ENCODE measurements around the gene CLDN5.

CLDN5 gene

GRCh38 chr22:19503869-19504268 is 20.3 kb downstream of the CLDN5 start:
- DNase-seq (ENCODE audit: low spot score): no peak

GRCh38 chr22:19503367-19503766 is 20.8 kb downstream of the CLDN5 start:
- DNase-seq (ENCODE audit: low spot score): no peak

DNA sequence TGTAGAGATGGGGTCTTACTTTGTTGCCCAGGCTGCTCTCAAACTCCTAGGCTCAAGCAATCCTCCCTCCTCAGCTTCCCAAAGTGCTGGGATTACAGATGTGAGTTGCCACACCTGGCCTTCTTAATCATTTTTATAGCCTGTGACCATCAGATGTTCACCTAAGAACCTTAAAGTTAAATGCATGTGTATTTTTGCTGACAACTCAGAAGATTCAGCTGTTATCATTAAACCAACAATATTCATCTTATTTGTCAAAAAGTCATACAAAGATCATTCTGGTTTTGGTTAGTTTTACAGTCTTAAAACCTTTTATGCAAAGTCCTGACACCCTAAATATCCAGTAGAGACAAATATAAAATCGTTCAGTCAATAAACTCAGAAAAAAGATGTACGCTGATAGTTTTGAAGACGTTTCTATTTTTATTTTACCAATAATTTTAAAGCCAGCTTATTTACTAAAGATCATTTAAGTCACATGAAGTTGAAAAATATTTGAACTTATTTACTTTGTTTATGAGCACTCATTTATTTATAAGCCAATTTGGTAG is 22.2 kb downstream of the CLDN5 start:
- no peak for DNase-seq (ENCODE audit: low spot score)

DNA sequence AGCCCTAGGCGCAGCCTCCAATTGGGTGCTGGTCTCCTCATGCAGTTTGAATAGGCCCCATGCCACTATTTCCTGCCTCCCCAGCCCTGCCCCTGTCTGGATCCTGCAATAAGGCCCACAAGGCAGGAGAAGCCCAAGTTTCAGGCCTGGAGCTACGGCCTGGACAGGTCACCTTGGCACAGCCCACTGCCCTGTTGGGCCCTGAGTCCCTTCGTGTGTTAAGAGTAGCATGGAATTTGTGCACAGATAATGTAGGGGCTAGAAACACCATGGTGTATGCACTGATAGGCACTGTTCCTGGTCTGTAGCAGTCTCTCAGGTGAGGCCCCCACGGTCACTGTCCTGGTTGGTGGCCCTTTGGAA is 24.3 kb downstream of the CLDN5 start:
- no peak for DNase-seq (ENCODE audit: low spot score)

DNA sequence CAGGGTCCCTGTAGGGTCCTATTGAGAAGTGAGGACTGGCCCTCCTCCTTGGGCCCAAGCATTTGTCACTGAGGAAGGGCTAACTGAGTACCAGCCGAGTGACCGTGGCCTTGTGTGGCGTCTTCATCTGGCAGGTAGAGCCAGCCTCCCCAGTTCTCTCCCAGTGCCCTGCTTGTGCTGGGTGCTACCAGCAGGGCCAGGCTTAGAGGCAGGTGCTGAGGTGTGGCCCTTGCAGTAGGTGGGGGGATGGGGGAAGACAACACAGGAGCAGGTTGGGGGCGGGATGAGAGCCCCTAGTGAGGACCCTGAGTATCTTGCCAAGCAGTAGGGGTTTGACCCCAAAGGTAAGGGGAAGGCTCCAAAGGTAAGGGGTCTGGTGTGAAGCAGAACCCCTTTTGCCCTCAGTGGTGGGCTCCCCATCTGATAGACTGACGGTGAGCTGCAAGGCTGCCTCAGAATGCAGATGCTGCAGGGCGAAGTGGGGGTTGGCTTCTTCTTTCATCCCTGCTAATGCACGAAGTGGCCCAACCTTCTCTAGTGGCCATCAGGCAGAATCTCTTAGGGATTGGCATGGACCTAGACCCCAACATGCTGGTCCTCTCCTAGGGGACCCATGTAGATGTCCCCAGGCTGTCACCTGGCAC is 24.9 kb downstream of the CLDN5 start:
- DNase-seq (ENCODE audit: low spot score): no peak

DNA sequence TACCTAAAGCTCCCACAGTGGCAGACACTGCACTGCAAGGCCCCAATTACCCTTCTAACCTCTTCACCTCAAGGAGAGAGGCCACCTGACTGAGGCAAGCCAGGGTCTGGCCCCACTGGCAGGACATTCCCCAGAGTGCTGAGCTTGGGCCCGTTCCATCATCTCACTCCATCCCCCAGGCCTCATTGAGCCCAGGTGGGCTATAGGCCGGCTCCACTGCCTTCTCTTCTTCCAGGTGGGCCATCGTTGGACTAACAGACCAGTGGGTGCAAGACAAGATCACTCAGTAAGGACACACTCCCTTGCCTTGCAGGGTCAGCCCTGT is 25.4 kb downstream of the CLDN5 start:
- no peak for DNase-seq (ENCODE audit: low spot score)

- no peak for DNase-seq (ENCODE audit: low spot score)
These were observed 25.9 kb downstream of the CLDN5 start for GRCh38 chr22:19498154-19498865.

DNA sequence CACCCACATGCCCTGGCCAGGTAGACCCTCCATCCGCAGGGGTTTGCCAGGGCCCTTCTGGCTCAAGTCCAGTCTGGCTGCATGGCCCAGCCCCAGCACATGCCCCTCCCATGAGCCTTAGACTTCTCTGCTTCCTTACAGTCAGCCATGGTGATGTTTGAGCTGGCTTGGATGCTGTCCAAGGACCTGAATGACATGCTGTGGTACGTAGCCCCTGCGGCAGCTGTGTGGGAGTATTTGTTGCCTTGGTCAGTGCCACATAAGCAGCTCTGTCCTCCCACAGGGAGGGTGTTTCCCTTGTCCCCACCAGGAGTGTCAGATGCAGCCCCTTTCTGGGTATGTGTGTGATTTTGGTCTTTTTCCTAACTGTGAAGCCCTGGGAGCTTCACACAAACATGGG is 27.0 kb downstream of the CLDN5 start:
- DNase-seq (ENCODE audit: low spot score): no peak

DNA sequence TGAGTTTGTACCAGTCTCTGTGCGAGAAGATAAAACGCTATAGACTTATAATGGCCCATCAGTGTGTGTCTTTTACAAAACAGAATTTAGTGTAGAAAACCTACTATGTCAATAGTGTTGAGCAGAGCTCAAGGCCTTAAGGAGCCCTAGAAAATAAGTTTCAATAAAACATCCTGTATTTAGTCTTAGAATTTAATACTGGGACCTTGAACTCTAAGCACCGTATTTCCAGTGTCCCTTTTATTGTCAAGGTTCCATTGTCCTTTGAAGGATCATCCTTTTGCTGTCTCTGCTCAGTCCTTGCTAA is 27.9 kb downstream of the CLDN5 start:
- no peak for DNase-seq (ENCODE audit: low spot score)

GRCh38 chr22:19495562-19496323 is 28.5 kb downstream of the CLDN5 start:
- no peak for DNase-seq (ENCODE audit: low spot score)

DNA sequence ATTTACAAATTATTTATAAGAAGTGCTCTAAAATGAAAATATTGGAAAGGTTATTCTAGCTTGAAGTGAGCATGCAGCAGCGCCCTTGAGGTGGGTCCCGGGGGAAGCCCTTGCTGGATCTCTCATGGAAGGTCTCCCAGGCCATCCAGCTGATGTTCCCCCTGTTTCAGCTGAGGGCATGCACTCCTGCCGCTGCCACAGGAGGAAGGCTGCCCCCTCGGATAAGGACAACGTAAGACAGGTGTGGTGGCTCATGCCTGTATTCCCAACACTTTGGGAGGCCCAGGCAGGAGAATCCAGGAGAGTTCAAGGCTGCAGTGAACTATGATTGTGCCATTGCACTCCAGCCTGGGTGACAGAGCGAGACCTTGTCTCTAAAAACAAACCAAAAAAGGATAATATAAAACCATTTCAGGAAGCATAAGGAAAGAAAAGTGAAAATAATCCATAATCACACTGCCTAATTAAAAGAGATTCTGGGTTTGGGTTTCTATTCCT is 29.5 kb downstream of the CLDN5 start:
- DNase-seq (ENCODE audit: low spot score): no peak

DNA sequence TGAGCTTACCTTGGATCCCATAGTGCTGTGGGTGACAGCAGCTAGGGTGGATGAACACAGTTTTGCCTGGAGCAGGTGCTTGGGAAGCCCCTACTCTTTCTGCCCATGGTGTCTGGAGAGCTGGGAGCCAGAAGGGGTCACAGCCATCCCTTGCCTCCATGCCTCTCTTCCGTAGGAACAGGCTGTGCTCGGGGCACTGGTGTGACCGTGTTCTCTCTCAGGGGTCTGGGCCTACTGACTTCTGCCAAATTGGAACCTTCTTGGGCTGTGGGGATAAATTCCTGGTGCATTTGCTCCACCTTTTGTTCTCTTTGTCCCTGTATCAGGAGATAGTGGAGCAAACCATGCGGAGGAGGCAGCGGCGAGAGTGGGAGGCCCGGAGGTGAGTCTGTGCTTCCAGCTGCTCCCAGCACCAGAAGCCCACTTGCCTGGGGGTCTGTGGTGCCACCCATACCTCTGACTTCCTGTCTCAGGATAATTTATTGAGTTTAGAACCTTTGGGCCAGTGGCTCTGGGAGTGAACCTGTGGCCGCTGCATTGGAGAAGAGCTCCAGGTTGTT is 30.1 kb downstream of the CLDN5 start:
- DNase-seq (ENCODE audit: low spot score): no peak

DNA sequence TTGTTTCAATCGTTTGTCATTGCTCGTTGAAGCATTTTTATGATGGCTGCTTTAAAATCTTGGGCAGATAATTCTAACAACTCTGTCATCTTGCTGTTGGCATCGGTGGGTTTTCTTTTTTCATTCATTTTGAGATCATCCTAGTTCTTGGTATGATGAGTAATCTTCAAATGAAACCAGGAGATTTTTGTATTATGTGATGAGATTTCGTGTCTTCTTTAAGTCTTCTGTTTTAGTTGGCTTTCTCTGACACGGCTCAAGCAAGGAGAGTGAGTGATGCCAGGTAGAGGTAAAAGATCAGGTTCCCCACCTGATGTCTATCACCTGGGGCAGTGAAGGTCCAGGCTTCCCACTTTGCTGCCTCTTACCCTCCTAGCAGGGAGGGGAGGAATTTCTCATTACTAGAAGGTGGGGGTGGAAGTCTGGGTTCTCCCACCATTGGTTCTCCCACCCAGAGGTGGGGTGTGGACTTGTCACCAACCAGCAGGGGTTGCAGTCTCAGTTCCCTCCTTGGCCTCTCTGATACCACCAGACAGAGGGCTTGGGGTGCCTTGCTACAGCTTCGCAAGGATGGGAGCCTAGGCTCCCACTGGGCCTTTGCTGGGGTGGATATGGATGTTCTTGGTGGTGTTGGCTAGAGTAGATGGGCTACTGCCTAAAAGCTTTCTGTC is 31.6 kb downstream of the CLDN5 start:
- DNase-seq (ENCODE audit: low spot score): no peak

- DNase-seq (ENCODE audit: low spot score): no peak
These were observed 33.5 kb downstream of the CLDN5 start for GRCh38 chr22:19490628-19491230.

DNA sequence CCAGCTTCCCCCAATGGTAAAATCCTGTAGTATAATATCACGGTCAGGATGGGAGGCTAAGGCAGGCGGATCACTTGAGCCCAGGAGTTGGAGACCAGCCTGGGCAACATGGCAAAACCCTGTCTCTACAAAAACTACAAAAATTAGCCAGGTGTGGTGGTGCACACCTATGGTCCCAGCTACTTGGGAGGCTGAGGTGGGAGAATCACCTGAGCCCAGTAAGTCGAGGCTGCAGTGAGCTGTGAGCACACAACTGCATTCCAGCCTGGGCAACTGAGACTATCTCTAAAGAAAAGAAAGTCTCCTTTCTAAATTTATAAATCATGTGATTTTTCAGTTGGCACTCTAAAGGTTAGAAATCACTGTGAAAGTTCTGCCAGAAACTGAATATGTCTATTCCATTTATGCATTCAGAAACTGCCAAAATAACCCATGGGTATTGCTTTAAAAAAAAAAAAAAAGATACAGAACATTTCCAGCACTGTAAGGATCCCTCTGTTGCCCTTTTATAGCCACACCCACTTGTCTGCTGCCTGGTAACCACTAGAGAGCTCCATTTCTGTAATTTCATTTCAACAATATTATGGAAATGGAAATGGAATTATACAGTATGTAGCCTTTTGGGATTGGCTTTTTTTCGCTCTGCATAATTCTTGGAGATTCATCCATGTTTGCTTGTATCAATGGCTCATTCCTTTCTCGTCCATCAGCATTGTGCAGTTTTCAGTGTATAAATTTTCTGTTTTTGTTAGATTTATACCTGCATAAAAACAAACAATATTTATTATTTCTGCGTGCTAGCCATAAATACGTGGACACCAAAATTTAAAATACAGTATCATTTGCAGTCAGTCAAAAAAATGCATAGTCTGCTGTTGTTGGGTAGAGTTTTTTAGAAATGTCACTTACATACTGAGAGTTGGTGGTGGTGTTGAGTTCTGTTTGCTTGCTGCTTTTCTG is 35.0 kb downstream of the CLDN5 start:
- no peak for DNase-seq (ENCODE audit: low spot score)

GRCh38 chr22:19488285-19488684 is 35.9 kb downstream of the CLDN5 start:
- DNase-seq (ENCODE audit: low spot score): no peak

DNA sequence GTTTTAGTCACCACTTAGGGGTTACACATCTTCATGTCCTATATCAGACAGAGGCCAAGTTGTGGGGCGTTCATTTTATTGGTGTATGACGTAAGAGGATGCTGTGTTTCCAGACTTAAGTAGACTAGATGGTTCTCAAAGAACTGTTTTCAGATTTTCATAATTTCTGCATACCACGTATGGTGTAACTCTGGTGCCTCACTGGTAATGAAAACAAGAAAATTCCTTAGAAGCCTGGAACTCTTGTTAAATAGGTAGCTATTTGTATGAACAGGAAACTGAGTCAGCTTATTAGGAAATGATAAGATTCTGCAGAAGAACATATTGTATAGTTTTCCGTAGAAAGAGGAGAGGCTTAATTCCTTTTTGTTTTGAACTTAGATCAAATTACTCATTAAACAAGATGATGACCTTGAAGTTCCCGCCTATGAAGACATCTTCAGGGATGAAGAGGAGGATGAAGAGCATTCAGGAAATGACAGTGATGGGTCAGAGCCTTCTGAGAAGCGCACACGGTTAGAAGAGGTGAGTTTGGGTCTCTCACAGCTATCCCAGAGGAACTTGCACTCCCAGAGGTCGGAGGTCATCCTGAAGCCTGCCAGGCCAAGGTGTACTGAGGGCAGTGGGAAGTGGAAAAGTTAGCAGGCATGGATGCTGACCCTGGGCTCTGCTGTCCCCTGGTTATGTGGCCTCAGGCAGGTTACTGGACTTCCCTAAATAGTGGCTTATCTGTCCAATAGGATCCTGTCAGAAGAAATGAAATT is 40.5 kb downstream of the CLDN5 start:
- DNase-seq (ENCODE audit: low spot score): no peak

DNA sequence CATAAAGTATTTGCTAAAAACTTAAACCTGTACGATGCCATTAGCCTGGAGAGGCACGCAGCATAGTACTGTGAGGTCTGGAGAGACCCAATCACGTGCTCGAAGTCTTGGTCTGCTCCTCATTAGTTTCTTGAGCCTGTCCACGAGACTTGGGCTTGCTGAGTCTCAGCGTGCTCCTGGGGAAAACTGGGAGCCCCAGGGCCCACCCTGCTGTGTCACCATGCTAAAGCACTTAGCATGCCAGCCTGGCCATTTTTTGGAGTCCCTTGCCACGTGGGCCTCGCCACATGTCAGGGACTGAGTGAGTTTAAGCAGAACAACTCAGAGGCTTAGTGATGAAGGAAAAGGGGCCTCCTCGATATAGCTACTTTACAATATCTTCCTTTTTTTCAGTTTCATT is 41.9 kb downstream of the CLDN5 start:
- DNase-seq (ENCODE audit: low spot score): no peak

DNA sequence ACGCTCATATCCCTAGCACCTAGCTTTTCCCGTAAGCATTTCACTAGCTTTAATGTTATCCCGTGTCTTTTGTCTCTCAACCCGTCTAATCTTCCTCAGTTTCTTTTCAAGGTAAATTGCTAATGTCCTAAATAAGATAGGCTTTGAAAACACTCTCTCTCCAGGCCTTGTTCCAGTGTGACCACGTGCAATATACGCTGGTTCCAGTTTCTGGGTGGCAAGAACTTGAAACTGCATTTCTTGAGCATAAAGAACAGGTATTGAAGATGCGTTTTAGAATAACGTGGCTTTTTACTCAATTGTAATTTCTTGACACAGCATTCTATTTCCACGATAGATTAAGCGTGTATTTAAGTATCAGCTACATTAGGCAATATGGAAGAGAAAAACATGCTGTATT is 43.4 kb downstream of the CLDN5 start:
- no peak for DNase-seq (ENCODE audit: low spot score)

DNA sequence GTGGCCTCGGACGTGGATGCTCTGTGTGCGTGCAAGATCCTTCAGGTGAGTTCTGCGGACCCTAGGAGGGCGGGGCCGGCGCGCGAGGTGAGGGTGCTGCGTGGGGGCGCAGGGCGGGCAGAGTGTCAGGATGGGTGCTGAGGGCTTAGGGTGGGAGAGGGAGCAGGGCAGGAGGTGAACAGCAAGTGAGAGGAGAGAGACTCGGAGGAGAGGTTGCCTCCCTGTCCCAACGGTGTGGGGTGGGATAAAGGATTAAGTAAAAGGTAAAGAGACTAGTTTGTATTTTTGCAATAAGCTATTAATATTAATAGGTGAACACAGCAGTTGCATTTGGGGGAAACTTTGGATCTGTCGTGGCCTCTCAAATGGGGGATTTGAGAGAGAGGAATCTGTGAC is 44.0 kb downstream of the CLDN5 start:
- no peak for DNase-seq (ENCODE audit: low spot score)

Data from germinal center (tissue), 1 donor.